ENCODE results near the gene POLR3C. TPM values are rescaled to one million over a fixed set of nuclear protein-coding genes. Genes with fewer than 3 reads are reported as not detected.
"Not testable (repeated sequence)": the region's sequence is repeated elsewhere in the genome, so short reads cannot be mapped to it uniquely, and the experiment has no call there.

Gene POLR3C
- total RNA-seq, 1 donor from 2014 or later, result 14.9 TPM

DNA sequence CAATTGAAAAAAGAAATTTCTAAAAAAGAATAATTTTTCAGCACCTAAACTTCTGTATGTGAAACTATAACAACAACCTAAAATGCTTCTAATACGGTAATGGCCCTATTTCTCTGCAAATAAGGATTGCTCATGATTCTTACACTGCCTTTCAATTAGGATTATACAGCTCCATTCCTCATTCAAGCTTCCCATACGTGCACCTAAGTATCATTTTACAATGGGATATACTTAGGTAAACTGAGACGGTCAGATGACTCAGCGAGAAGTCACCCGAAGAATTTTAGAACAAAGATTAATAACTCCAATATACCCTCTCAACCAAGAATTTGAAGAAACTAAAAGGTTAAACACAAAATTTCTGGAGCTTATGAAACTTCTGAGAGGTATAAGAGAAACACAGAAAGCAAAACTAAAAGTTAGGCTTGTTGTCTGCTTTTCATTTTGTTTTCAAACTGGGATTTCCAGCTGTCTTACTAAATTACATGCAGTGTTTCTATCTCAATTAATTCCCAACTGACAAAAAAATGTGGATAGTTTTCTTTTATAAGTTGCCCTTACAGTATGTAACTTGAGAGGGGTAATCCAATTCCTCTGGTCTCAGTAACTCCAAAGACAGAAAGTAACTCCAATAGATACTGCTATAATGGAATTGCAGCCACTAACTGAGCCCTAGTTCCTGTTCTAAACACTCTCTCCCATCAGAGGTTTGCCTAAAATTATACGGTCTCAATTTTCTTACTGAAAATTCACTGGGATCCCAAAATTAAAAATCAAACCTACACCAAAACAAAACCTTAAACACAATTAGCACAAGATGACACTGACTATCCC is 10.8 kb upstream of the POLR3C start:
- intact Hi-C loops (cut with micrococcal nuclease); DNase-seq: not testable (repeated sequence)
- ATAC-seq, result peak; percentile 36

DNA sequence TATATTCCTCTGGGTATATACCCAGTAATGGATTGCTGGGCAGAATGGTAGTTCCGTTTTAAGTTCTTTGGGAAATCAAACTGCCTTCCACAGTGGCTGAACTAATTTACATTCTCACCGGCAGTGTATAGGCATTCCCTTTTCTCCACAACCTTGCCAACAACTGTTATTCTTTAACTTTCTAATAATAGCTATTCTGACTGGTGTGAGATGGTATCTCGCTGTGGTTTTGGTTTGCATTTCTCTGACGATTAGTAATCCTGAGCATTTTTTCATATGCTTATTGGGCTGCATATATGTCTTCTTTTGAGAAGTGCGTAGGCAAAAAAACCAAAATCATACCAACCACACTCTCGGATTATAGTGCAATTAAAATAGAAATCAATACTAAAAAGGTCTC is 5.9 kb upstream of the POLR3C start:
- intact Hi-C loops (cut with micrococcal nuclease), result not testable (repeated sequence)
- ATAC-seq, result peak; percentile 7

DNA sequence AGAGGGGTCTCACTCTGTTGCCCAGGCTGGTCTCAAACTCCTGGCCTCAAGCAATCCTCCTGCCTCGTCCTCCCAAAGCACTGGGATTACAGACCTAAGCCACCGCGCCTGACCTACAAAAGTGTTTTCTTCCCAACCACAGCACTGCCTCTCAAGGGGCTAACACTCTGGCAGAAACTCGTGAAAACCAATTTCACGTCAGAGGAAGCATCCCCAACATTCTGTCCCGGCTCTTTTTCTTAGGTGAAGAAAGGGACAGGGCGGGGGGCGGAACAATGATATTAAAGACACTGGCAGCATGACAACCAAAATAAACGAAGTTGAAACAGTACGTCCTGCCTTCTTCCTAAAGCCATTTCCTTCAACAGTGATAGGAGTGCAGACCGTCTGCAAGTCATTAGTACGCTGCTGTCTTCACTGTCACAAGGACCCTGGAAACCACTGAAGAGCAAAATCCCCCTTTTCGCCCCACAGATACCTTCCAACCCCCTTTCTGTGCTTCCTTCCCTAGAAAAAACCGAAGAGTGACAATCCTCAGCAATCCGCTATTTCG is 1.1 kb upstream of the POLR3C start:
- ATAC-seq, result peak; percentile 30
- DNase-seq; intact Hi-C loops (cut with micrococcal nuclease): not testable (repeated sequence)

More for the DNA sequence above, 5.9 kb upstream of the POLR3C start:
- not testable (repeated sequence) for DNase-seq

DNA sequence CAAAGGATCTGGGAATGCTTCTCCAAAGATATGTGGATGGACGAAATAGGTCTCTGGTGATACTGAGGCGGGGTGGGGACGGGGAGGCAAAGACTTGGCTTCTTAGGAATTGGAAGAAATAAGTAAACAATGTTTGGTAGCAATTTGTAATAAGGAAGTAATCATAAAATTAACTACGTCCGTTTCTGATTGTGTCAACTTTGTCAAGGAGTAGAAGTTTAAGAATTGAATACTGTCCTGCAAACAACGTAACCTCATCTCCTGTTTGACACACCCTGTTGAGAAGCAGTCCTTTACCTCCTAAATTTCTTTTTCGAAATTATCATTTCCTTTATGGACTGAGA is 471 bp downstream of the POLR3C start:
- no peak for ATAC-seq
- DNase-seq, result no peak
- intact Hi-C loops (cut with micrococcal nuclease), result no loop called here

DNA sequence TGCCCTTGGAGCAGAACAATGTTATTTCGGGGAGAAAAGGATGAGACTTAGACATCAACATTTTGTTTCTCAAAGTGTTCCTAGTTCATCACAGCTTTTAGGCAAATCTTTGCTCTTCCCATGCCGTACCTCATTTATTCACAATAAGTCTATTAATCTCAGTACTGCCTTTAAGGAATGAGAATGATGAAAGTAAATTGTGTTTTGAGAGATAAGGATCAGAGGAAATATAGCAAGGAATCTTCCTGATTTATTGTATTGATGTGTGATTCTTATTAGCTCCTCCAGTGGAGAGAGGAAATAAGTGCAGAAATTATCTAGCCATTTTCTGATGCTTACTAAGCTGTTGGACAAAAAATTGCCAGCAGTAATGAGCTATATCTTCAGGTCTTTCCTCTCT is 2.0 kb downstream of the POLR3C start:
- ATAC-seq (no peak), DNase-seq (no peak)
- intact Hi-C loops (cut with micrococcal nuclease), result no loop called here

DNA sequence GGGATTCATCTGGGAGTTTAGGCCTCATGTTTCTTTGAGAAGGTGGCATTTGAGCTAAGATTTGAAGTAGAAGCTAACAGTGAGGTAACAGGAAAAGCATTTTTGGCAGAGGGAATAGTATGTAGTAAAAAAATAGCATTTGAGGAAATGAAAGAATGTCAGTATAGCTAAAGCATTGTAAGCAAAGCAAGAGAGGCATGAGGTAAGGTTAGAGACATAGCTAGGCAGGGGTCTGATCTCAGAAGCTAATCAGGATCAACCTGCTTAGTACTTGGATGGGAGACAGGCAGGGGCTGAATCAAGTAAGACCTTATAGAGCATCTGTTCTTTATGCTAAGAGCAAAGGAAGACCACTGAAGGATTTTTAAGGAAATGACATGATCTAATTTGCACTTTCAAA is 4.0 kb downstream of the POLR3C start:
- ATAC-seq (no peak), DNase-seq (no peak)
- intact Hi-C loops (cut with micrococcal nuclease), result no loop called here

DNA sequence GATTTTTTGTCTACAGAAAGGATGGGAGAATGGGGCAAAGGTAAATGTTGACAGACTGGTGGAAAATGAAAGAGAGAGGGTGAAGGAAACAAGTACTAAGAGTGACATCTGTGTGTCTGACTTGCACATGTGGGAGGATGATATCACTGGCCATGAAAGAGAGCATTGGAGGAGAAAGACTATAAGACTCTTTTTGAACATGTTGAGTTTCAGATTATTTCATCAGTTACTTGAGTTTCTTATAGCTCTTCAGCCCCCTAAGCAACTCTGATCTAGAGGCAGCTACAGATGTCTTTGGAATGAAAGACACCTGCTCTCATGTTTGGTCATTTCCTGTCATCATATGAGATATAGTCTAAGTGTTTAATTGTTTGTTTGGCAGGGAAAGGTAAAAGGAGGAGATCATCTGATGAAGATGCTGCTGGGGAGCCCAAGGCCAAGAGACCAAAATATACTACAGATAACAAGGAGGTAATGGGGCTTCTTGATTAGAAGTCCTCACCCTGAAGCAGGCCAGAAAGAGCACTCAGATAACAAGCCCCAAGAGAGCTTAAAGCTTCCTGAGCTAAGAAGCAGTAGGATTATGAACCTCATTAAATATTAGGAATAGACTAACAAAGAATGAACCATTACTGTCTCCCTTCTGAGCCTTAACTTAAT is 4.5 kb downstream of the POLR3C start:
- intact Hi-C loops (cut with micrococcal nuclease), result no loop called here
- DNase-seq (no peak), ATAC-seq (no peak)

DNA sequence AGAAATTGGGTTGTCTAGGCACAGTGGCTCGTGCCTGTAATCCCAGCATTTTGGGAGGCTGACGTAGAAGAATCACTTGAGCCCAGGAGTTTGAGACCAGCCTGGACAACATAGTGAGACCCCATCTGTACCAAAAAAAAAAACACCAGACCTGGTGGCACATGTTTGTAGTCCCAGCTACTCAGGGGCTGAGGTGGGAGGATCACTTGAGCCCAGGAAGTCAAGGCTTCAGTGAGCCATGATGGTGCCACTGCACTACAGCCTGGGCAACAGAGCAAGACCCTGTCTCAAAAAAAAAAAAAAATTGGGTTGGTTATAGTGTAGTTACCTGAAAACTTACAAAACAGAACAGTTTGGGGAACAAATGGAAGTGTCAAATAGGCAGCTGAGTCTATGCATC is 6.8 kb downstream of the POLR3C start:
- intact Hi-C loops (cut with micrococcal nuclease); ATAC-seq; DNase-seq: not testable (repeated sequence)

DNA sequence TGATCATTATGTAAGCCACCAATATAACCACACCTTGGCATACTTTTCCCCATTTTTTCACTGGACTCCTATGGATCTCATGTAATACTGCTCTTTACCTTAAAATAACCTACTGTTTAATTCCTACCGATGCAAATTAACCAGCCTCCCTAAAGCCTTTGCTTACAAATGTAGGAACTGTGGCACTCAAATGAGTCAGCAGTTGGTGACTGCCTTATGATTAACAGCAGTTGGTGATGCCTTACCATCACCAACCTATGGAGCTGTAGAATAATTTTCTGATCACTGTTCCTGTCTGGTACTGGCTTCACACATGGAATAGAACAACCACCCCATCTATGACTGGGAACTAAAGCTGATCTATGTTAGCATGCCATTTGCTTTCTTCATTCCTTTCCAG is 13.7 kb downstream of the POLR3C start:
- no peak for ATAC-seq
- no peak for DNase-seq
- intact Hi-C loops (cut with micrococcal nuclease), result no loop called here

DNA sequence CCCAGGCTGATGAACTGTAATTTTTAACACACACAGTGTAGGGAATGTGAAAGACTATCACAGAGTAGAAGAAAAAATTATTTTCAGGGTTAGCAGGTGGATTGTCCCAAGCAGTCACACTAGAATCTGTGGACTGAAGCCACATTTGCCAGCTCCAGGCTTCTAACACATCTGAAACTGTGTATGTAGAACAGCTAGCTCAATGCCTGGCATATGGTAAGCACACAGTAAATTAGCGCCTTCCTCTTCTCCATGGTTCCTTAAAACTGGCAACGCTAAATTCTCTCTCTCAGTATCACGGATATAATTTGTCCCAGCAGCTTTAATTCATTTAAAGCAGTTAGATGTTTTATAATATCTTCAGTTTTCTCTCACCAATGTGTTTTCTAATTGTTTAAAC is 19.0 kb downstream of the POLR3C start:
- ATAC-seq (no peak), DNase-seq (no peak)
- intact Hi-C loops (cut with micrococcal nuclease), result loop anchor here (10.0 kb wide), 1 partner anchor 72 kb away; the partner anchor contains the start of genes ITGA10 and PEX11B

DNA sequence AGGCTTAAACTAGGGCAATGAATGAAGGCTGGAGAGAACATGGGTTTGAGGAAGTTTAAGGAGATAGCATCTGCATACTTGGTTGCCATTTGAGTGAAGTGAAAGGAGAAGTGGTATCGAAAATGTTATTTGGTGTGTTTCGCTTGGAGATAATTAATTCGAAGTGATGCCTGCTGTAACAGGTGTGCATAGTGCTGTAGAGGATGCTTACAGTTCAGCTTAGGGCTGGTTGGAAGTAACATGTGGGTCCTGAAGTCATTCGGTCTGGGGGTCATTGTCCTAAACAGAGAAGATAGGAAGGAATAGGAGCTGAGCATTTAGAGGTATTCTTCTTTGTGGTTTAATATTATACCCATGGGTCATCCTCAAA is 21.1 kb downstream of the POLR3C start:
- ATAC-seq, result peak; percentile 39
- DNase-seq, result no peak
- intact Hi-C loops (cut with micrococcal nuclease), result loop anchor here (5.0 to 10.0 kb wide), 2 partner anchors 70 to 167 kb away; partner anchors contain the start of genes ITGA10 and PEX11B

DNA sequence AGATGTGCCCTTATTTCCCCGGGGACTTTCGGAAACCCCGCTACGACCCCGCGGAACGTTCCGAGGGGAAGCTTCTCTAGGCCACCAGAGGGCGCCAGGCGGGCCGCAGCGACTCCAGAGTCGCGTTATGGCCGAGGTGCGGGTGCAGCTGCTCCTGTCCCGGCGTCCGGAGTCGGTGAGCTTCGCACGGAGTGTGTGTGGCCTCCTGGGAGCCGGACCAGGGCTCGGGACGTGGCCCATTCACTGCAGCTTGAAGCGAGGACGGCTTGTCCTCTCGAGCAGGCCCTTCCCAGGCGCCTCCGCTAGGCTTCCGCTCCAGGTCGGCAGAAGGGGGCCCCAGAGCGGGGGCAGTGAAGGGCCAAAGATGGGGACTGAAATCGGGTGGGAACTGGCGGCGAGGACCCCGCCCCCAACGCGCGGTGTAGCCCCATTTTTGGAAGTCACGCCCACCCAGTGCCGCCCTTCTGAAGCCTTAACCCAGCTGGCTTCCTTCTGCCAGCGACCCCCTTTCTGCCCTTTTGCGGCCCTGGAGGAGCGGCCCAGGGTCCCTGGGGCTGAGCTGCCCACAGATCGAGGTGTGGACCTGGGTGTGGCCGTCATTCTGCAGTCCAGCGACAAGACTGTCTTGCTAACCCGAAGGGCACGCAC is 21.6 kb downstream of the POLR3C start, which contains the start of gene NUDT17:
TSS of gene NUDT17 (plus strand) at position 117 of the 648 bp plus-strand sequence. CDS start at position 128, 11 bp downstream.
- peak; percentile 90 for DNase-seq
- ATAC-seq, result peak; percentile 89
- intact Hi-C loops (cut with micrococcal nuclease), result loop anchor here (5.0 to 10.0 kb wide), 2 partner anchors 69 to 167 kb away; partner anchors contain the start of genes ITGA10 and PEX11B

DNA sequence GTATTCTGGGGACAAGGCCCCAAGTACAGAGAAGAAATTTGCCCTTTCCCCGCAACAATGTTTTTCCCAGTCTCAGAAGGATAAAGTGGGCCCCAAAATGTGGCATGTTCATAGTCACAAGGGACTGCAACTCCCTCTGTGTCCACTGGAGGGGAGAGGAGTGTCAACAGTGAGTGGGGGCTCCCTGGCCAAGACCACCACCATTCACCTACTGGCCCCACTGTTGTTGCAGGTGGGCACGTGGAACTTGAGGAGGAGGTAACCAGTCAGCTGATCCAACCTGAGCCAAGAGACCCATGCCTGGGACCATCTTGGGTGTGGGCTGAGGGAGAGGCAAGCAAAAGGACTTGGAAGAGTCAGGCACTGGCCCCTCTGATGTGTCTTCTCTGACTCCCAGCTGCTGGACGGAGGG is 22.2 kb downstream of the POLR3C start:
- ATAC-seq (peak; percentile 55), DNase-seq (no peak)
- intact Hi-C loops (cut with micrococcal nuclease), result loop anchor here (5.0 to 10.0 kb wide), 2 partner anchors 69 to 166 kb away; partner anchors contain the start of genes ITGA10 and PEX11B

DNA sequence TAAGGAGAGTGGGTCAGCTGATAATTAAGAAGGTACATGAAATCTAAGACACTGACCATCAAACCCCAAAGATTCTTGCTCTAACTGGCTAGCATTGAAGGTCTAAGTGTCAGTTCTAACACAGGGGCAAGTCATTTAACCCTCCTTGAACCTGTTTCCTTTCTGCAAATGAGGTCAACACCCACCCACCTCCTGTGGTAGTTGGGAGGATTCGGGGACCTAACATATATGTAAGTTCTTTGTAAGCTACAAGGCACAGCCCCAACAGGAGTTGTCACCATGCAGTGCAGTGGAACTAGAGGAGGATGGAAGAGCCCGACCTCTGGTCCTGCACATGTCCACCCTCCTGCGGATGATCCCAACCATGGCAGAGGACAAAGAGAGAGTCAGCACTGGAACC is 23.8 kb downstream of the POLR3C start:
- ATAC-seq (no peak), DNase-seq (no peak)
- intact Hi-C loops (cut with micrococcal nuclease), result loop anchor here (5.0 to 10.0 kb wide), 2 partner anchors 67 to 164 kb away; partner anchors contain the start of genes ITGA10 and PEX11B

DNA sequence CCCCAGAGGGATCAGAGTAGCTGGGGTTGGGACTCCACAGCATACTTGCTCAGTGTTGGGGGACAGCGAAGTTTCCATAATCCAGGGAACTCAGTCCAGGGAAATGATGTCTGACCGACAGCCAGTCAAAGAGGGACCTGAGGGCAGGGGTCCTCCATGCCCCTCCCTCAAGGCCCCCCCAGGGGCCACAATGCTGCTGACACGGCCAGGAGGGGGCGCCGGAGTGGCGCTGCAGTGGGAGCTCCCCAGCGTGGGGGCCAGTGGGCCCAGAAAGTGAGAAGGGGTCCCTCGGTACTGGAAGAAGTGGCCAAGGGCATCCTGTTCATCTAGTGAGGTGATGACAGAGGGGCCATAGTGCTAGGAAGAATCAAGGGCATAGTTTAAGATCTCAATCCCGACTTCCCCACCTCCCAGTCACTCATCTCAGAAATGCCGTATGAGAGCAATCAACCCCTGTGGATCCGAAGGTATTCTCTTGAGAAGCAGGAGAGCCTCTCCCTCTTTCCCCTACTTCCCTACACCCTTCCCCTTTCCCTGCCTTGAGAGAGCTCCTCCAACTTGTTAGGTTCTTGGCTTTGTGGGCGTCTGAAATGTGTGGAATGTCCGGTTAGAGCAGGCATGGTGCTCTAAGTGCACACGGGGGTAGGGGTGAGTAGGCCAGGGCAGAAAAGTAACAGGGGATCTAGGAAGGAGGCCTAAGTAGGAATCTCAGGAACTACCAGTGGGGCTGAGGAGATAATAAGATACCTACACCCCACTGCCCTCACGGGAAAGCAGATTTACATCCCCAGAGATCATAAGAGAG is 25.6 kb downstream of the POLR3C start:
- ATAC-seq, result no peak
- intact Hi-C loops (cut with micrococcal nuclease), result loop anchor here (5.0 to 10.0 kb wide), 2 partner anchors 65 to 163 kb away; partner anchors contain the start of genes ITGA10 and PEX11B

DNA sequence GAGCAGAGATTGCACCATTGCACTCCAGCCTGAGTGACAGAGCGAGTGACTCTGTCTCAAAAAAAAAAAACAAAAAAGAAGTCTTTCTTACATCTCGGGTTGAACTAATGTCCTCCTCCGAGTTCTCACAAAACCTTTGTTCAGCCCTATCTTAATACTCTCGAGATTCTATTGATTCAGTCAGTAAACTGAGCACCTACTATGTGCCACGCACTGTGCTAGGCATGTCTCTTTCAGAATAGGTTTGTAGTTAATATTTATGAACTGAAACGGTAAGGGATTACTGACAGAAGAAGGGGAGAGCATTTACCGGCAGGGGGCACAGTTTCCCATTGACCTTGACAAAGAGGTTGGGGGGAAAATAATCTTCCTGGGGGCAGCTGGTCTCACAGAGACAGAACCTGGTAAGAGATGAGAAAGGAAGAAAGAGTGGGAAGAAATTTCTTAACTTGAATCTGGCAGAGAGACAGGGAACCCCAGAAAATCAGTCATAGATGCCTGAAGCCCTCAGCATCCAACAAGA is 31.5 kb downstream of the POLR3C start:
- ATAC-seq (no peak), DNase-seq (no peak)
- intact Hi-C loops (cut with micrococcal nuclease), result no loop called here

More for the DNA sequence above, 25.6 kb downstream of the POLR3C start:
- DNase-seq, result no peak

DNA sequence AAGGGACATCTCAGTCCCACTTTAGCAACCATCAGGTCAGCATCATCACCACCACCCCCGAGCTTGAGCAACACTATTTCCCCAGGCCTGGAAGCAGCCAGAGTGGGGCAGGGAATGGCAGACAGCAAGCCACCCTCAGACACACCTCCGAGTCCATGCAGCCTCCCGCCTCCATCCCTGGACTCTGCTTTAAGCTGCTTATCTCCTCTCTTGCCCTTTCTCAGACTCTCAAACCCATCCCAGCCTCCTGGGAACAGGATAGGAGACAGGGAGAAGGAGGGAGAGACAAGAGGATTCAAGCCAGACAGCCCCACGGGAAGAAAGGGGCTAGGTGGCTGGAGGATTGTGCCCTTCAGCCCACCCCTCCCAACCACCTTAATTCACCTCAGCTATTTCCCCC is 33.2 kb downstream of the POLR3C start:
- intact Hi-C loops (cut with micrococcal nuclease), result no loop called here
- no peak for ATAC-seq
- DNase-seq, result no peak

DNA sequence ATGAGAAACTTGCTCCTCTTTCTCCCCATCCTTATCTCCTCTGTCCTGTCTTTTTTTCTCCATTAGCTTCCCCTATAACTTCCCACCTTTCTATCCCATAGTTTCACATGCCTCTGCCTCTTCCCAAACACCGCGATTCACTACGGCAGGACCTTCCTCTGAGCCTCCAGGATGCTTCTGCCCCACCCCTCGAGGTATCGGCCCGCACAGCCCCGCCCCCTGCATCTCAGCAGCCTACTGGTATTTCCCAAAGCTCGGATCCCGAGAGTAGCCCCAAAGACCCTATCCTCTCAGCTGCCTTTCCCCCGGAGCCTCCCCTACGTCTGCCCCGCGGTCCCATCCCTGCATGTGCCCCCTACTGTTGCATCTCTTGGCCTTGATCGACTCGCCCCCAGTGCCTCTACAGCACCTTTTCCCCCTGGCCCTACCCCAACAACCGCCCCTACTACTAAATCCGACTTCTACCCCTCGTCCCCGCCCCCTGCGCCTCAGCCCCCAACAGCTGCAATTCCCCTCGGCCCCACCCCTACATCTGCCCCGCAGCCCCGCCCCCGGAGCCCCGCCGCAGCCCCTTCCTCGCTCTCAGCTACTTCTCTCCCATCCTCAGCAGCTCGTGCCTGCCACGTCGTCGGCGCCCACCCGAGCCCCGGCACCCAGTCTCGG is 34.4 kb downstream of the POLR3C start:
- DNase-seq, result peak; percentile 70
- intact Hi-C loops (cut with micrococcal nuclease), result no loop called here

More for the DNA sequence above, 34.4 kb downstream of the POLR3C start:
- peak; percentile 31 for ATAC-seq

Measured in left ventricle myocardium superior (tissue), 1 donor.